RKO (cell line): ENCODE data around the gene THAP12.

Experiments
- DNase-seq: peaks from one replicate; pipeline ENCODE4 v3.0.0-alpha.2; 2016; ENCODE audit warnings: low spot score

THAP12 gene

DNA sequence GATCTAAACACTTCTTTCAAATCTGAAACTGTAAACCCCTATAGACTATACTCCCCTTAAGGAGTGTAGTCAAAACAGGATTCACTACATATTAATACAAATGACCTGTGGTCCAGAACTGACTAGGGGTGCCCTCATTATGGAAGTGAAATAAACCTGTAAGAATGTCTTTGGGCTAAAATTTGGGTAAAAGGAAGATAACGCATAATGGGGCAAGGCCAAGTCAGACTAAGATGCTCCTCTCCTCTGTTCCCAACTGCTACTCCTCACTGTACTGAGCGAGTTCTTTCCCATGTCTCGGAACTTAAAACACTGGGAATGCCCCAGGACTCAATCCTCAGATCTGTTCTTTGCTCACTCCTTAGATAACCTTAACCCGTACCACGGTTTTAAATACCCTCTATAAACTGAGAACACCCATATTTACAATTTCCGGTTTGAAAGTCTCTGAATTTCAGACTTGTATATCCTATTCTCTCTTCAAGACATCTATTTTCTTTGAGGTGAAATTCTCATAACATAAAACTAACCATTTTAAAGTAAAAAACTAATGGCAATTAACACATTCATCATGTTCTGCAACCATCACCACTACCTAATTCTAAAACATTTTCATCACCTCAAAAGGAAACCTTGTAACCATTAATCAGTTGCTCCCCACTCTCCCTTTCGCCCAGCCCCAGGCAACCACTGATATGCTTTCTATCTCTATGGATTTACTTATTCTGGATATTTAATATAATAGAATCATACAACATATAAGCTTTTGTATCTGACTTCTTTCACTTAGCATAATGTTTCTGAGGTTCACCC lies 4.0 kb downstream of the THAP12 start:
- DNase-seq = no peak

DNA sequence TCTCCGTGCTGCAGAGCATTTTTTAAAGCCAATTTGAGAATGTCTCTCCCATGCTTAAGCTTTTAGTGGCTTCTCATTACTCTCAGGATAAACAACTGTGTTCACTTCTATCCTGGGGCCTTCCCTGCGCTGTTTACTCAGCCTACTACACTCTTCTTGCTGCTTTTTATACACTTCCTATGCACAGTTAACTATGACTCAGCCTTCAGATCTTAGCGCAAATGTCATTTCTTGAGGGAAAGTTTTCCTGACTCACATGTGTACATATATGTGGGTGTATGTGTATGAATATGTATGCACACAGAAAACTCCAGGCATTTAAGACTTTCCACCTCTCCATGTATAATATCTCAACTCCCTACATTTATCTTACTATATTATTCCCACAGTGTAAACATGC lies 9.8 kb downstream of the THAP12 start:
- DNase-seq = peak; percentile 82

DNA sequence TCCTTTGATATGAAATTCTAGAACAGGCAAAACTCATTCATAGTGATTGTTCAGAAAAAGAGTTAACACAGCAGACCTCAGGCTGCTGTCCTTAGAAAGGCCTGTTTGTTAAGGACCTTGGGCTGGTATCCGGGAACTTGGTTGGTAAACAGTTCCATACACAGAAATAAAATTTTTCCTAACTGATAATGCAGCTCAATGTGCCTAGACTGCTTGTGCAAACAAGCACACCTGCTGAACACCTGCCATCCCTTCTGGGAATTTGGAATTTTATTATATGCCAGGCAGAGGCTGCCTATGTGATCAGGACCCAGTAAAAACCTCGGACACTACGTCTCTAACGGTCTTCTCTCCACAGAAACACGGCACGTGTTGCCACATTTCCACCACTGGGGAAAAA lies 11.5 kb downstream of the THAP12 start:
- no peak for DNase-seq

DNA sequence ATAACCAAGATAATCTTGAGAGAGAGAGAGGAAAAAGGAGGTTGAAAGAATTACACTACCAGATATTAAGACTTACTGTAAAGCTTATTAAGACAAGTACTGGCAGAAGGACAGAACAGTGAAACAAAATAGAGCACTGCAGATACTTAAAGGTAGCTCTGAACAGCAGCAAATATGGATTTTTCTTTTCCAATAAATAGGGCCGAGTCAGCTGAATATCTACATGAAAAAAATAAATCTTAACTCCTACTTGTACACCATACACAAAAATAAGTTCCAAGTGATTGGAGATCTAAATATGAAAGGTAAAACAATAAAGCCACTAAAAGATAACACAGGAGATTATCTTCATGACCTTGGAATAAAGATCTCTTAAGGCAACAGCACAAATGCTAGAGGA lies 12.4 kb downstream of the THAP12 start:
- DNase-seq = no peak

DNA sequence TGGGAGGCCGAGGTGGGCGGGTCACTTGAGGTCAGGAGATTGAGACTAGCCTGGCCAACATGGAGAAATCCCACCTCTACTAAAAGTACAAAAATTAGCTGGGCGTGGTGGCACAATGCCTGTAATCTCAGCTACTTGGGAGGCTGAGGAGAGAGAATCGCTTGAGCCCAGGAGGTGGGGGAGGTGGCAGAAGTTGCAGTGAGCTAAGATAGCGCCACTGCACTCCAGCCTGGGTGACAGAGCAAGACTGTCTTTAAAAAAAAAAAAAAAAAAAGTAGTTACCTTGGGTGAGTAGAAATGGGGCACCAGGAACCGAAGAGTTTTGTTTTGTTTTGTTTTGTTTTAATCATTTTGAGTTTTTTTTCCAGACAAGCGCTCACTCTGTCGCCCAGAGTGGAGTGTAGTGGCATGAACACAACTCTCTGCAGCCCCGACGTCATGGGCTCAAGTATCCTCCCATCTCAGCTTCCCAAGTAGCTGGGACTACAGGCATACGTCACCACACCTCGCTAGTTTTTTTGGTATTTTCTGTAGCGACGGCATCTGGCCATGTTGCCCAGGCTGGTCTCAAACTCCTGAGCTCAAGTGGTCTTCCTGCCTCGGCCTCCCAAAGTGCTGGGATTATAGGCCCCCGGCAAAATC lies 15.8 kb downstream of the THAP12 start:
- no peak for DNase-seq

DNA sequence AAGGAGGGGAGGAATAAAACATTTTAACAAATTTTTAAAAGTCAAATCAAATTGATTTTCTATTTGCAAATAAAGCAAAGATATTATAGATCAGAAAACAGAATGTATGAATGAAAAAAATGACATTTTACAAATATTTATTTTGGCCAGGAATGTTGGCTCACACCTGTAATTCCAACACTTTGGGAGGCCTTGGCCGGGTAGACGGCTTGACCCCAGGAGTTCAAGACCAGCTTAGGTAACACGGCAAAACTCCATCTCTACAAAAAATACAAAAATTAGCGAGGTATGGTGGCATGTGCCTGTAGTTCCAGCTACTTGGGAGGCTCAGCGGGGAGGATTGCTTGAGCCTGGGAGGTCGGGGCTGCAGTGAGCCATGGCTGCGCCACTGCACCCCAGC lies 18.2 kb downstream of the THAP12 start:
- no peak for DNase-seq

DNA sequence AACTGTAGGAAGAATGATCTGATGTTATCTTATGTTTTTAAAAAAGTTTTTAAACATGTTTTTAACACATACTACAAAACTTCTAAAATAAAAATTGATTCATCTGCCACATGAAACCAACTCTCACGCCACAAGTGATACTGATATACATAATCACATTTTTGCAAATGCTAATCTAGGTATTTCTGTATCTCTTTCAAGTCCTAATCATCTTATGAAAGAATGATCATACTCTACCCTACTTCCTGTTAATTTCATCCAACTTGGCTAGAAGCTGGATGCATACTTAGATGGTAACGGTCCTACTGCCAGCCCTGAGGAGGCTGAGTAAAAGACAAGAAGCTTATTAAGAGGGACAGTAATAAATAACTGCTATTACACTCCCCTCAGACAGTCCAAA lies 19.2 kb downstream of the THAP12 start:
- no peak for DNase-seq

DNA sequence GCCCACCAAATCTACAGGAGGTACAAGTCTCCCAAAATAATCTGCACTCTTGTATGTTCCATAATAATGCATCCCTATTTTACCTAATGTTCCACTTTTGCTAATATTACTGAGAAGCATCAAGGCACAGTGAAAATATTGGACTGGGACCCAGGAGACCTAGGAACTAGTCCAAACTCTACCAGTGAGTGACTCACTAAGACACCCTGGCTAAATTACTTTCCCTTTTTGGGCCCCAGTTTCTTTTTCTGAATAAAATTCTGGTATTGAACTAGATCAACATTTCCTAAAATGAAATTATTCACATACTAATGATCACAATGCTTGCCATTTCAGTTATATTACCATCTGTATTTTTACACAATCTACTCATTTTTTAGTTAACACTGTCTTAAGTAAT lies 19.6 kb downstream of the THAP12 start:
- no peak for DNase-seq

DNA sequence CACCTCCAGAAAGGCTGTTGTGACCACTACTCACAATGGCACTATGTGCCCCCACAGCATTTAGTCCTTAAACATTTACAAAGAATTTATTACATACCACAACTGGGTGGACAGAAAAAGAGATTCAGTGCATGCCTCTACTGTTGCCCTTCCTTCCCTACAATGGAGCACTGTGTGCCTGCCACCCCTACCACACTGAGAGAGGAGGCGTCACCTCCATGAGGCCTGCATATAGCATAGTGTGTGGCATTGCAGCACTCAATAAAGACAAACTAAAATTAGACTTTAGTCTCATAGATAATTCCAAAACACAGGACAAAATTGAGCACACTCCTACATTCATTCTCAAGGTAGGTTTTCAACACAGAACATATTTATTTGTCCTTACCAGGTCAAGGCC lies 25.8 kb downstream of the THAP12 start:
- no peak for DNase-seq

DNA sequence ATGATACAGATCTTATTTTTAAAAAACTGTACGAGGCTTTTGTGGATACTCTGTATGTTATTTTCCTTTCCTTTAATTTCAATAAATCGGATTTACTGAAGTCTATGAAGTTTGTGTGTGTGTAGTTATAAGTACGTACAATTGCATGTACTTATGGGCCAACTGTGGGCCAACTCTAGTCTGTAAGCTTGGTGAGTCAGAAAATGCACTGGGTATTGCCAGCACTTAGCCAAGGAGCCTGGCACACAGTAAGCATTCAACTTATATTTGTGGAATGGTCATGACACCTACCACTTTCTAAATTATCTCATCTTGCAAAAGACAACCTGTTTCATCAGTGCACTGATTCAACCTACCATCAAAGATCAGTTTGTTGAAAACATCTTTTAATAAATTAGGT lies 32.6 kb downstream of the THAP12 start:
- no peak for DNase-seq

DNA sequence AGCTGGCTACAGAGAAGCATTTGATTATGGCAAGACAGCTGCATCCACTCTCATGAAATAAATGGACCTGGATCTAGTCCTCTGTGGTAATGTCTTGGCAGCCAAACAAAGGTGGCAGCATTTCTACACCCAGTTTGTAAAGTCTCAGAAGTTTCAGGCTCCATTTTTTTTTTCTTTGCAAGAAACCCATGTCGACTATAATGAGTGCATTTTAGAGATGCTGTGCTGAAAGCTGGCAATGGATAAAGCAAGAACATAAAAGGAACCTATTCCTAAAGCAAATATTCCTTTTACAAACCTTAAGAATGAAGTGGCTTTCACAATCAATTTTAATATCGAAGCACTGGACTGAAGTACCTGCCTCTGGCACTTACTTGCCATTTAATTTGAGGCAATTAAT lies 33.5 kb downstream of the THAP12 start:
- DNase-seq = no peak

DNA sequence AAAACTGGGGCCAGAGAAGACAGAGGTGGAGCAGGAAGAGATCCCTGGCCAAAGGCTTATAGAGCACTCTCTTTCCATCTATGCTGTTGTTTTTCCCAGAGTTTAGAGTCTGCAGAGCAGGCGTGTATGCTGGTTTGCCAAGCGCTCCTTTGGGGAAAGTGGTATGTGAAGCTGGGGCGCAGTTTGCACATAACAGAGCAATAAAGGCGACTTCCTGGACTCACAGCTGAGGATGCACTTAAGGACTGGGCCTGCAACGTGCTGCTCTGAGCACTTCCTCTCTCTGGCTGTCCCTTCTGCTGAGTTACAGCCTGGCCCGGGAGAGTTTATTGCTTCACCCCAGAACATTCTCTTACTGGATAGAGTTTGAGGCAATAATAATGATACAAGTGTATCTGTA lies 41.7 kb downstream of the THAP12 start:
- no peak for DNase-seq

DNA sequence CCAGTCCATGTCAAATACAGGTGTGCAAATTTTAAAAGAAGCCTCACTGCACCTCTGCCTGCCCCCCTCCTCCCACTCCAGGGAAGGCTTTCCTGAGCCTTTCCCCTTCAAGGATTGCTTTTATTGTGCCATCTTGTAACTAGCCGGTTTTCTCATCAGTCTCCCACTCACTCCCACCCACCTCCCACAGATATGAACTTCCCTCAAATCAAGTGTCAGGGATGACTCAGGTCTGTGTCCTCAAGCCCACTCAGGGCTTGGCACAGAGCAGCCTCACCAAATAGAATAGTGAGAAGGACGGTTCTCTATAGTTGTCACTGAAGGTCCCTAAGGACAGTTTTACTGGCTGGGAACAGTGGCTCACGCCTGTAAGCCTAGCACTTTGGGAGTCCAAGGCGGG lies 43.0 kb downstream of the THAP12 start:
- no peak for DNase-seq

DNA sequence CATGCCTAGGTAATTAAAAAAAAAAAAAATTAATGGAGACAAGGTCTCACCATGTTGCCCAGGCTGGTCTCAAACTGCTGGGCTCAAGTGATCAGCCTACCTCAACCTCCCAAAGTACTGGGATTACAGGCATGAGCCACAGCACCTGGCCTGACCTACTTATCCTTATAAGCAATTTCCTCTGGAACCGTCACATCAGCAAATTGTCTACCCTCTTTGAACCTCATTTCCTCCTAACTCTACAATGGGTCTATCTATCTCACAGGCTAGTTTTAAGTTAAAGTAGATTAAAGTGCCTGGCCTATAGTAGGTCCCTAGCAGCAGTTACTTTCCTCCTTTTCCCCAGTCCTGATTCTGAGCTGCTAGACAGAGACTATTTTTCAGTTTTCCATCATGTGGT lies 43.5 kb downstream of the THAP12 start:
- no peak for DNase-seq

DNA sequence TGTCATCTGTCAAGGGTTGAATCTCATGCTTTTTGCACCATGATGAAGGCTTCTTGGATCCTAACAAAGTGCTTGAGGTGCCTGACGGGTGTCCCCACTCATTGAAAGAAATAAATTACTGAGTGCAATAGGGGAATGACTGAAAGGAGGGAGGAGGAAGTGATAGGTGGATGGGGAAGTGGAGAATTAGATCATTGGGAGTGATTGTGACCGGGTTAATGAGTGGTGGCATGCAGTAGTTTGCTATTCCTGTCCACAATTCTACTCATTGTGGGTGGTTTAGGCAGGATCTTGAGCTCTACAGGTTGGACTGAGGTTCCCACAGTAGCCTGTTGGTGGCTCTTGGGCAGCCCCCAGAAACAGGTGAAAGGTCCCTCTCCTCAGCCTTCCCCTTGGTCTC lies 44.3 kb downstream of the THAP12 start:
- DNase-seq = no peak

DNA sequence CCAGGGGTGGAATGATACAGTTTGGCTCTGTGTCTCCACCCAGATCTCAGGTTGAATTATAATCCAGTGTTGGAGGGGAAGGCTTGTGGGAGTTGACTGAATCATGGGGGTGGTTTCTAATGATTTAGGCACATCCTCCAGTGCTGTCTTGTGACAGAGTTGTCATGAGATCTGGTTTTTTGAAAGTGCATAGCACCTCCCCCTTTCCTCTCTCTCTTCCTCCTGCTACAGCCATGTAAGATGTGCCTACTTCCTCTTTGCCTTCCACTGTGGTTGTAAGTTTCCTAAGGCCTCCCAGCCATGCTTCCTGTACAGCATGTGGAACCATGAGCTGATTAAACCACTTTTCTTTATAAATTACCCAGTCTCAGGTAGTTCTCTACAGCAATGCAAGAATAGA lies 45.1 kb downstream of the THAP12 start:
- no peak for DNase-seq

DNA sequence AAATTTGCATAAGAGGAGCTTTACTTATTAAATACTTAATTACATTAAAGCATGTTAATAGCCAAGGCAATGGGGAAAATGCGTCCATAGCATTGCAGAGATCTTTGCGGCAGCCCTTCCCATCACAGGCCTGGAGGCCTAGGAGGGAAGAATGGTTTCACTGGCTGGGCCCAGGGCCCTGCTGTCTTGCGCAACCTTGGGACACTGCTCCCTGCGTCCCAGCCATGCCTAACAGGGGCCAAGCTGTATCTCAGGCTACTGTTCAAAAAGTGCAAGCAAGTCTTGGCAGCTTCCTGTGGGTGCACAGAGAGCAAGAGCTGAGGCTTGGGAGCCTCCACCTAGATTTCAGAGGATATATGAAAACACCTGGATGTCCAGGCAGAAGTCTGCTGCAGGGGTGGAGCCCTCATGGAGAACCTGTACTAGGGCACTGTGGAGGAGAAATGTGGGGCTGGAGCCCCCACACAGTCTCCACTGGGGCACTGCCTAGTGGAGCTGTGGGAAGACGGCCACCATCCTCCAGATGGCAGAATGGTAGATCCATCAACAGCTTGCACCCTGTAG lies 46.0 kb downstream of the THAP12 start:
- DNase-seq = no peak

DNA sequence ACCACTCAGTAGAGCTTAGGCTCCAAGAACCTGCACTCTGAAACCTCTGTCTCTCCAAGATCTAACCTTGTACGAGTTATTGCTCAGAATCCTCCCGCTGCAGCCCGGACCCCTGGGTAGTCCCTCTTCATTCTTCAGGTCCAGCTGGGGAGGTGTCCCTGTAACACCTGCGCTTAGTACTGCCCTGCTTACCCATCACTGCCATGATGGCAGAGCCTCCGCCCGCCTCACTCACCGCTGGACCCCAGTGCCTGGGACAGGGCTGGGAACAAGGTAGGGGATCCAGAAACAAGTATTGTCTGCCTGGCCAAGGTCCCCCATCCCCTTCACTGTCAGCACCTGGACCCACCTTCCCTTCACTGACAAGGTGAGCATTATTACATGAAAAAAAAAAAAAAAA lies 50.3 kb downstream of the THAP12 start:
- no peak for DNase-seq

DNA sequence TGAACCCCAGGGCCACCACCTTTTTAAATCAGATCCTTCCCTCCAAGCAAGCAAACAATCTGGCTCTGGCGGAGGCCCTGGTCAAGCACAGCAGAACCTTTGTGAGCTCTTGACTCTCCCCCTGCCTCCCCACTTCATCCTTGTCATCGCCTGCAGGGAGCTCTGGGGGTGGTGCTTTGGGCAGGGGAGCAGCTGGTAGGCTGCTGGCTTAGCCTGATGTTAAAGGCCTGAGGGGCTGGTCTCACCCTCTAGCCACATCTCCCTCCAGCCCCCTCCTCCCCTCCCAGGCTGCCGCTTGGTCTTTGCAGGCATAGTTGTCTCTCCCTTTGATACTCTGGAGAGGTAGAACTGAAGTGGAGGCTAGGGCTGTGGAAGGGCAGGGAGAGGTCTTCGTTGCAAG lies 50.9 kb downstream of the THAP12 start:
- DNase-seq = no peak

DNA sequence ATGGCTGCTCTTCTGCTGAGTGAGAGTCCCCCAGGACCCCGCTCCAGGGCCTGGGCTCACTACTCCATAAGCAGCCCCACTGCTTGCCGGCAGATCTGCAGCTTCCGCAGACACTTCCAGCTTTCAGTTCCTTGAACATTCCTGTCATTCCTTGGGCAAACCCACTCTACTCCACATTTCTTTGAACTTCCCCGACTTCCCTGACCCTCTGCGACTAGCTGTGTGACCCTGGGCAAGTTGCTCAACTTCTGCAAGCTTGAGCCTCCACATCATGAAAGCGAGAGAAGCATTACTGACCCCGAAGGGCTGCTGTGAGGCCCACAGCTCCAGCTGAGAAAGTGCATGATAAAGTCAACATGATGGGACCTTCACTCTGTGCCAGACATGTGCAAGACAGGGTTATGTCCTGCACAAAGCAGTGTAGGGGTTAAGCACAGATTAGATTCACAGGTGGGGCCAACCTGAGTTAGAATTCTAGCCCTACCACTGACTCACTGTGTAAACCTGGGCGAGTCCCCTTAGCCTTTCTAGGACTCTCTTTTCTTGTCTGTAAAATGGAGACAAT lies 51.8 kb downstream of the THAP12 start:
- DNase-seq = no peak

DNA sequence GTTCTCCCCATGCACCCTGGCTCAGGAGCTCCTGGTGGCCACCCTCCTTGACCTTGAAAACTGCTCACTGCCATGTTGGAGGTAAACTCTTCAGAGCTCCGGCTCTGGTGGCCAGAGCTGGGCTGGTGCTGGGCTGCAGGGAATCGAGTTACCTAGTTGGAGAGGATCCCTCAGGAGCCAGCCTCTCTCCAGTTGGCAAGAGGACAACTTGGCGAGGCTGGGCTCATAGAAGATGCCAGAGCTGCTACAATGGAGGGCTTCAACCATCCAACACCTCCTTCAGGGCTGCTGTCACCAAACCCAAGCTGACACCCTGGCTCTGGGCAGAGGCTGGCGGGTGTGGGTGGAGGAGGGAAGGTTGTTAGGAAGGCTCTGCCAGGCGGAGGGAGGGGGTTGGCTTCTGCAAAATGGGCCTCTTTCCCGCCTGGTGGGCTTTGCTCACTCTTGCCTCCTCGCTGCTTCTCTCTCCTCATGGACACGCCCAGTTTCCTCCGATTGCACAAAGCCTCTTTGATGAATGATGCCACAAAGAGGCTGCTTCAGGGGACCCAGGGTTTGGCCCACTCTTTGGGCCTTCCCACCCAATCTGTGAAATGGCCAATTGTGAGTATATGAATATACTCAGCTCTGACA lies 53.1 kb downstream of the THAP12 start:
- no peak for DNase-seq

DNA sequence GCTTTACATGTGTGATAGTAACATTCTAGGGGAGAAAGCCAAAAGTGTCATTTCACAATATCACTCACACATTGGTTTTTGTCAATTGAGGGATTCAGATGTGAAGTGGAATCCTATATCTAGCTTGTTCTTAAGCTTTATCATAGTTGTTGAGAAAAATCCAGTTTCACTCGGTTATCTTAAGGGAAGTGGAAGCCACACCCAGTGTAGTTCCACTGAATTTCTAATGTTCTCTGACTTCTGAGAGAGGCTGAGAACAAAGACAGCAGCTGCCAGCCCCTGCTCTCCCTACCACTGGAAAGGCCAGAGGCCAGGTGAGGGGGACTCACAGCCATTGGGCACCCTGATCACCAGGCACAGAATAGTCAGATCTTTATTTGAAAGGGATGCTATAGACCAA lies 53.7 kb downstream of the THAP12 start:
- no peak for DNase-seq

DNA sequence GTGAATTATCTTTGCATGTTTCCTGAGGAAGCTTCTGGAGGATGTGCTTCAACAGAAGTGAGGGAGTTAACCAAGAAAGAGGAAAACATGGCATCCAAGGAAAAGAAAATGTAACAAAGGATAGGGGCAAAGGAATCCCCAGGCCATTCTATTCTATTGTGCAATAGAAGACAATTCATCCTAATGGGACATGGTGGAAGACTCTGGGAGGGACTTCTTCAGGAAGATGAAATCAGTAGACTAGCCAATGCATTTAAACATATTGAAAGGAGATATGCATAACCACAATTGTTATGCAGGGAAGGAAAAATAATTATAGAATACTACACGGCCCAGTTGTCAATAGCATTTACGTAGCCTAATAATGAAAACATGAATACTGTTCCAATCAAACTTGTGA lies 55.7 kb downstream of the THAP12 start:
- no peak for DNase-seq
